ENCODE data around the gene ULK3.

- TF ChIP-seq, protein P1, sequence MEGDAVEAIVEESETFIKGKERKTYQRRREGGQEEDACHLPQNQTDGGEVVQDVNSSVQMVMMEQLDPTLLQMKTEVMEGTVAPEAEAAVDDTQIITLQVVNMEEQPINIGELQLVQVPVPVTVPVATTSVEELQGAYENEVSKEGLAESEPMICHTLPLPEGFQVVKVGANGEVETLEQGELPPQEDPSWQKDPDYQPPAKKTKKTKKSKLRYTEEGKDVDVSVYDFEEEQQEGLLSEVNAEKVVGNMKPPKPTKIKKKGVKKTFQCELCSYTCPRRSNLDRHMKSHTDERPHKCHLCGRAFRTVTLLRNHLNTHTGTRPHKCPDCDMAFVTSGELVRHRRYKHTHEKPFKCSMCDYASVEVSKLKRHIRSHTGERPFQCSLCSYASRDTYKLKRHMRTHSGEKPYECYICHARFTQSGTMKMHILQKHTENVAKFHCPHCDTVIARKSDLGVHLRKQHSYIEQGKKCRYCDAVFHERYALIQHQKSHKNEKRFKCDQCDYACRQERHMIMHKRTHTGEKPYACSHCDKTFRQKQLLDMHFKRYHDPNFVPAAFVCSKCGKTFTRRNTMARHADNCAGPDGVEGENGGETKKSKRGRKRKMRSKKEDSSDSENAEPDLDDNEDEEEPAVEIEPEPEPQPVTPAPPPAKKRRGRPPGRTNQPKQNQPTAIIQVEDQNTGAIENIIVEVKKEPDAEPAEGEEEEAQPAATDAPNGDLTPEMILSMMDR (IDR thresholded peaks at IDR 0.05): peak in 1 of 5 experiments; percentile 22
- no peak for TF ChIP-seq POLR2A (IDR thresholded peaks at IDR 0.05)
- no peak for TF ChIP-seq POLR2AphosphoS5 (IDR thresholded peaks at IDR 0.05)
These were observed 481 bp upstream of the ULK3 start for GRCh38 chr15:74843445-74843828.
